GM12878 (cell line): ENCODE measurements around the gene FXYD4. TPM values are rescaled to one million over a fixed set of nuclear protein-coding genes. Genes with fewer than 3 reads are reported as not detected.

Experiments
- ESRRA ChIP-seq: IDR thresholded peaks from 2 replicates; pipeline ENCODE4 v1.6.1; 2012; ENCODE audit warnings: mild to moderate bottlenecking, low read length, improper control_type of control experiment
- HDAC6 ChIP-seq: fragments of 200-600 bp; sonication (generic); IDR thresholded peaks from one replicate; pipeline ENCODE4 v1.8.0; 2017; ENCODE audit warnings: antibody characterized with exemption; ENCODE audit not compliant: unreplicated experiment
- IKZF1 ChIP-seq: fragments of 450-650 bp; conservative IDR thresholded peaks from 2 replicates; pipeline ENCODE4 v1.6.1; 2017; ENCODE audit warnings: antibody characterized with exemption, mild to moderate bottlenecking
- KDM1A ChIP-seq: fragments of 200-600 bp; sonication (generic); IDR thresholded peaks from 2 replicates; pipeline ENCODE4 v1.6.1; 2016; ENCODE audit warnings: borderline replicate concordance
- MEF2A ChIP-seq: IDR thresholded peaks from 2 replicates; pipeline ENCODE4 v1.6.1; 2011; ENCODE audit warnings: low read depth, mild to moderate bottlenecking, low read length, moderate library complexity; ENCODE audit not compliant: insufficient read depth
- NKRF ChIP-seq: fragments of 450-650 bp; conservative IDR thresholded peaks from 2 replicates; pipeline ENCODE4 v1.6.1; 2017; ENCODE audit warnings: mild to moderate bottlenecking, moderate library complexity
- POLR2AphosphoS2 ChIP-seq: IDR thresholded peaks from 2 replicates; pipeline ENCODE4 v1.6.1; 2011; ENCODE audit warnings: low read depth, mild to moderate bottlenecking, low read length, improper control_type of control experiment, moderate library complexity
- SPI1 ChIP-seq: IDR thresholded peaks from 2 replicates; pipeline ENCODE4 v1.6.1; 2011; ENCODE audit warnings: low read depth, mild to moderate bottlenecking, low read length, moderate library complexity, borderline replicate concordance; ENCODE audit not compliant: insufficient read depth
- TCF7 ChIP-seq: IDR thresholded peaks from 2 replicates; pipeline ENCODE4 v1.6.1; 2014; ENCODE audit warnings: antibody characterized with exemption, borderline replicate concordance
- YY1 ChIP-seq: IDR thresholded peaks from 2 replicates; pipeline ENCODE4 v1.6.1; 2011; ENCODE audit warnings: low read depth, mild to moderate bottlenecking, low read length
- ZBTB40 ChIP-seq: fragments of 450-650 bp; IDR thresholded peaks from 2 replicates; pipeline ENCODE4 v1.6.1; 2016; ENCODE audit warnings: mild to moderate bottlenecking, moderate library complexity, borderline replicate concordance
- polyA plus RNA-seq, 11 experiments: library from polyadenylated mRNA; depleted of rRNA in 4 of 11; unstranded in 6 of 11; stranded (reverse) in 5 of 11; fragments of >200 nt; fragmentation: Nextera tagmentation in 4 of 11; fragmentation: Illumina TruSeq in 1 of 11; extraction: Ambion mirVana in 4 of 11; extraction: Trizol in 1 of 11; gene quantifications; 1 replicate in 1 of 11; 2 replicates in 10 of 11; pipeline versions ENCODE4 v1.2.1 to v1.2.3, GENCODE V29; 2011 to 2016; ENCODE audit warnings: inconsistent platforms in 2 of 11, missing spikeins in 2 of 11, low read depth in 1 of 11
- total RNA-seq, 4 experiments: library from RNA; depleted of rRNA in 3 of 4; stranded (reverse); fragments of >200 nt in 3 of 4; fragmentation: Illumina TruSeq in 1 of 4; extraction: Trizol in 1 of 4; gene quantifications; 2 replicates each; pipeline versions ENCODE4 v1.2.1 to v1.2.3, GENCODE V29; 2013 to 2021
- TF ChIP-seq, protein P1 (sequence below): fragments of 450-650 bp; IDR thresholded peaks from 2 replicates; pipeline ENCODE4 v1.6.1; 2018; ENCODE audit warnings: mild to moderate bottlenecking, low read depth, moderate library complexity; ENCODE audit not compliant: partially characterized antibody
- TF ChIP-seq, protein P2 (sequence below): fragments of 450-650 bp; IDR thresholded peaks from 2 replicates; pipeline ENCODE4 v1.6.1; 2018; ENCODE audit warnings: borderline replicate concordance, mild to moderate bottlenecking; ENCODE audit not compliant: partially characterized antibody
- TF ChIP-seq, protein P3 (sequence below): IDR thresholded peaks from 2 replicates; pipeline ENCODE4 v1.6.1; 2012; ENCODE audit warnings: low read depth, low read length, improper control_type of control experiment

FXYD4 gene
- total and polyA plus RNA-seq, 10 of the 15 experiments (the other 5 are each of a cell fraction or from before 2014, with no cell fraction given), result not detected

GRCh38 chr10:43396061-43396927 is 24.9 kb downstream of the FXYD4 start (continued):
- TF ChIP-seq ESRRA (no peak), NKRF (peak; percentile 45), SPI1 (no peak), IKZF1 (no peak), POLR2AphosphoS2 (no peak; the same call in 1 of the 2 replicates), KDM1A (no peak), ZBTB40 (0 out of 2 replicates have a peak, but pooled peaks have one; percentile 22), YY1 (no peak), MEF2A (no peak), TCF7 (no peak), HDAC6 (no peak)
- TF ChIP-seq, protein P1, sequence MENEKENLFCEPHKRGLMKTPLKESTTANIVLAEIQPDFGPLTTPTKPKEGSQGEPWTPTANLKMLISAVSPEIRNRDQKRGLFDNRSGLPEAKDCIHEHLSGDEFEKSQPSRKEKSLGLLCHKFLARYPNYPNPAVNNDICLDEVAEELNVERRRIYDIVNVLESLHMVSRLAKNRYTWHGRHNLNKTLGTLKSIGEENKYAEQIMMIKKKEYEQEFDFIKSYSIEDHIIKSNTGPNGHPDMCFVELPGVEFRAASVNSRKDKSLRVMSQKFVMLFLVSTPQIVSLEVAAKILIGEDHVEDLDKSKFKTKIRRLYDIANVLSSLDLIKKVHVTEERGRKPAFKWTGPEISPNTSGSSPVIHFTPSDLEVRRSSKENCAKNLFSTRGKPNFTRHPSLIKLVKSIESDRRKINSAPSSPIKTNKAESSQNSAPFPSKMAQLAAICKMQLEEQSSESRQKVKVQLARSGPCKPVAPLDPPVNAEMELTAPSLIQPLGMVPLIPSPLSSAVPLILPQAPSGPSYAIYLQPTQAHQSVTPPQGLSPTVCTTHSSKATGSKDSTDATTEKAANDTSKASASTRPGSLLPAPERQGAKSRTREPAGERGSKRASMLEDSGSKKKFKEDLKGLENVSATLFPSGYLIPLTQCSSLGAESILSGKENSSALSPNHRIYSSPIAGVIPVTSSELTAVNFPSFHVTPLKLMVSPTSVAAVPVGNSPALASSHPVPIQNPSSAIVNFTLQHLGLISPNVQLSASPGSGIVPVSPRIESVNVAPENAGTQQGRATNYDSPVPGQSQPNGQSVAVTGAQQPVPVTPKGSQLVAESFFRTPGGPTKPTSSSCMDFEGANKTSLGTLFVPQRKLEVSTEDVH, result peak; percentile 72
- TF ChIP-seq, protein P2, sequence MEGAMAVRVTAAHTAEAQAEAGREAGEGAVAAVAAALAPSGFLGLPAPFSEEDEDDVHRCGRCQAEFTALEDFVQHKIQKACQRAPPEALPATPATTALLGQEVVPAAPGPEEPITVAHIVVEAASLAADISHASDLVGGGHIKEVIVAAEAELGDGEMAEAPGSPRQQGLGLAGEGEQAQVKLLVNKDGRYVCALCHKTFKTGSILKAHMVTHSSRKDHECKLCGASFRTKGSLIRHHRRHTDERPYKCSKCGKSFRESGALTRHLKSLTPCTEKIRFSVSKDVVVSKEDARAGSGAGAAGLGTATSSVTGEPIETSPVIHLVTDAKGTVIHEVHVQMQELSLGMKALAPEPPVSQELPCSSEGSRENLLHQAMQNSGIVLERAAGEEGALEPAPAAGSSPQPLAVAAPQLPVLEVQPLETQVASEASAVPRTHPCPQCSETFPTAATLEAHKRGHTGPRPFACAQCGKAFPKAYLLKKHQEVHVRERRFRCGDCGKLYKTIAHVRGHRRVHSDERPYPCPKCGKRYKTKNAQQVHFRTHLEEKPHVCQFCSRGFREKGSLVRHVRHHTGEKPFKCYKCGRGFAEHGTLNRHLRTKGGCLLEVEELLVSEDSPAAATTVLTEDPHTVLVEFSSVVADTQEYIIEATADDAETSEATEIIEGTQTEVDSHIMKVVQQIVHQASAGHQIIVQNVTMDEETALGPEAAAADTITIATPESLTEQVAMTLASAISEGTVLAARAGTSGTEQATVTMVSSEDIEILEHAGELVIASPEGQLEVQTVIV, result no peak
- TF ChIP-seq, protein P3, sequence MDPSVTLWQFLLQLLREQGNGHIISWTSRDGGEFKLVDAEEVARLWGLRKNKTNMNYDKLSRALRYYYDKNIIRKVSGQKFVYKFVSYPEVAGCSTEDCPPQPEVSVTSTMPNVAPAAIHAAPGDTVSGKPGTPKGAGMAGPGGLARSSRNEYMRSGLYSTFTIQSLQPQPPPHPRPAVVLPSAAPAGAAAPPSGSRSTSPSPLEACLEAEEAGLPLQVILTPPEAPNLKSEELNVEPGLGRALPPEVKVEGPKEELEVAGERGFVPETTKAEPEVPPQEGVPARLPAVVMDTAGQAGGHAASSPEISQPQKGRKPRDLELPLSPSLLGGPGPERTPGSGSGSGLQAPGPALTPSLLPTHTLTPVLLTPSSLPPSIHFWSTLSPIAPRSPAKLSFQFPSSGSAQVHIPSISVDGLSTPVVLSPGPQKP, result no peak
